Sigmoid colon (tissue), 7 donors: ENCODE measurements around the gene TPX2. TPM values are rescaled to one million over a fixed set of nuclear protein-coding genes. Genes with fewer than 3 reads are reported as not detected.

Experiments
- DNase-seq: peaks from one replicate; pipeline ENCODE4 v3.0.0-alpha.2; 2019
- H3K27ac ChIP-seq, 4 donors: fragments of 200-600 bp; sonication (generic); one replicate each; pipeline ENCODE4 v1.5.1; 2016 to 2019; ENCODE audit warnings: mild to moderate bottlenecking in 1 of 4
- H3K27me3 ChIP-seq, 3 donors: fragments of 200-600 bp; sonication (generic); one replicate each; pipeline ENCODE4 v1.5.1; 2019; ENCODE audit warnings: mild to moderate bottlenecking in 1 of 3
- H3K36me3 ChIP-seq, 4 donors: fragments of 200-600 bp; sonication (generic); one replicate each; pipeline ENCODE4 v1.5.1; 2016 to 2019
- H3K4me1 ChIP-seq, 4 donors: fragments of 200-600 bp; sonication (generic); one replicate each; pipeline ENCODE4 v1.5.1; 2017 to 2019
- H3K4me3 ChIP-seq, 4 donors: fragments of 200-600 bp; sonication (generic); one replicate each; pipeline ENCODE4 v1.5.1; 2017 to 2019; ENCODE audit warnings: mild to moderate bottlenecking in 2 of 4, moderate library complexity in 1 of 4
- H3K9me3 ChIP-seq, 4 donors: fragments of 200-600 bp in 3 of 4; sonication (generic) in 3 of 4; one replicate each; pipeline versions ENCODE4 v1.5.1 to v1.6.1; 2013 to 2019
- CTCF ChIP-seq, 4 experiments: fragments of 450-650 bp in 3 of 4; fragments of 200-600 bp in 1 of 4; IDR thresholded peaks; one replicate each; pipeline ENCODE4 v1.5.1; 2016 to 2019; ENCODE audit warnings: antibody characterized with exemption in 4 of 4, mild to moderate bottlenecking in 3 of 4, moderate library complexity in 2 of 4
- EP300 ChIP-seq, 4 donors: sonication (generic); formaldehyde crosslinking; IDR thresholded peaks; one replicate each; pipeline ENCODE4 v1.6.1; 2017; ENCODE audit warnings: antibody characterized with exemption in 4 of 4
- POLR2A ChIP-seq, 2 donors: fragments of 450-650 bp; IDR thresholded peaks; one replicate each; pipeline ENCODE4 v1.6.1; 2016; ENCODE audit warnings: antibody characterized with exemption in 2 of 2, mild to moderate bottlenecking in 2 of 2, moderate library complexity in 2 of 2
- POLR2AphosphoS5 ChIP-seq, 4 donors: sonication (generic); formaldehyde crosslinking; IDR thresholded peaks; one replicate each; pipeline ENCODE4 v1.6.1; 2017; ENCODE audit warnings: antibody characterized with exemption in 4 of 4
- WGBS, 2 donors: extraction: QIAGEN DNeasy Blood & Tissue Kit; methylation state at CpG; one replicate each; pipeline ENCODE4 v1.1.7; 2013; 5-methylcytosine and 5-hydroxymethylcytosine counted together
- intact Hi-C: fragments of 100-400 bp; cut with DNase I; formaldehyde crosslinking; loops from one replicate; pipeline ENCODE4 v1.15.1; 2023
- polyA plus RNA-seq, 3 donors: library from polyadenylated mRNA; stranded (reverse); fragments of 200-250 nt; gene quantifications; one replicate each; pipeline ENCODE4 v1.2.3, GENCODE V29; 2013
- total RNA-seq, 4 donors: library from RNA; depleted of rRNA; stranded (reverse); fragments of >200 nt; gene quantifications; one replicate each; pipeline ENCODE4 v1.1.0, GENCODE V29; 2016
- donor health status: healthy with polysubstance abuse.
- donor health status: Bipolar disorder and iron deficiency.
- donor health status: healthy.

TPX2 gene
- total and polyA plus RNA-seq, 7 donors = 0.36 to 24.0 (median 2.4) TPM; not detected in 2

- WGBS, 2 donors = 84 to 88% methylated on average over 6 of the region's 6 CpGs
- H3K4me3 ChIP-seq = no peak overlapping the region
- H3K9me3 ChIP-seq = no peaks in the 10 kb centered on the region
- H3K36me3 ChIP-seq = no peaks in the 10 kb centered on the region
- no peaks in the 10 kb centered on the region for H3K27me3 ChIP-seq
- no peak overlapping the region for H3K27ac ChIP-seq
- peaks cover 0 to 18% (median 9%) of the 10 kb centered on the region in 4 donors for H3K4me1 ChIP-seq
- intact Hi-C loops = loop anchor here (5.0 kb wide), 1 partner anchor 272 kb away; no protein-coding TSS in a partner anchor
- DNase-seq = no peak
- TF ChIP-seq EP300 (IDR thresholded peaks at IDR 0.05) (no peak), CTCF (IDR thresholded peaks at IDR 0.05) (no peak), POLR2A (IDR thresholded peaks at IDR 0.05) (no peak), POLR2AphosphoS5 (IDR thresholded peaks at IDR 0.05) (no peak)
These were observed 81.1 kb downstream of the TPX2 start for GRCh38 chr20:31820228-31820627.

- TF ChIP-seq POLR2A (IDR thresholded peaks at IDR 0.05) (no peak), CTCF (IDR thresholded peaks at IDR 0.05) (no peak), POLR2AphosphoS5 (IDR thresholded peaks at IDR 0.05) (no peak), EP300 (IDR thresholded peaks at IDR 0.05) (no peak)
- no peaks in the 10 kb centered on the region for H3K9me3 ChIP-seq
- no peak overlapping the region for H3K4me3 ChIP-seq
- WGBS, 2 donors = 47 to 65% methylated on average over 5 of the region's 5 CpGs
- H3K4me1 ChIP-seq = peaks cover 0 to 13% (median 9%) of the 10 kb centered on the region in 4 donors
- H3K36me3 ChIP-seq = no peaks in the 10 kb centered on the region
- no peak overlapping the region for H3K27ac ChIP-seq
- DNase-seq = peak; percentile 63
- intact Hi-C loops = loop anchor here (5.0 kb wide), 1 partner anchor 271 kb away; no protein-coding TSS in a partner anchor
- no peaks in the 10 kb centered on the region for H3K27me3 ChIP-seq
These were observed 82.3 kb downstream of the TPX2 start for GRCh38 chr20:31821427-31821826.

GRCh38 chr20:31822421-31823330 lies 83.6 kb downstream of the TPX2 start:
- Histone ChIP-seq H3K4me1 (peaks cover 0 to 13% (median 9%) of the 10 kb centered on the region in 4 donors), H3K4me3 (peak overlapping the region in 2 of 4 donors; percentile 23 to 29), H3K9me3 (no peaks in the 10 kb centered on the region), H3K27me3 (no peaks in the 10 kb centered on the region), H3K36me3 (no peaks in the 10 kb centered on the region), H3K27ac (peak overlapping the region in 3 of 4 donors; percentile 21 to 41 (median 23))
- intact Hi-C loops = loop anchor here (1.0 to 5.0 kb wide), 4 partner anchors 24 to 270 kb away; partner anchors contain the start of gene PDRG1
- DNase-seq = peak; percentile 89
- WGBS, 2 donors = 3 to 6% methylated on average over 29 of the region's 29 CpGs
- TF ChIP-seq POLR2A (IDR thresholded peaks at IDR 0.05) (no peak), POLR2AphosphoS5 (IDR thresholded peaks at IDR 0.05) (peak in 1 of 4 donors; percentile 38), CTCF (IDR thresholded peaks at IDR 0.05) (peak; percentile 95 to 98 (median 97))

- no peak for DNase-seq
- 76 to 78% methylated on average over 14 of the region's 14 CpGs for WGBS, 2 donors
- Histone ChIP-seq H3K4me1 (peaks cover 0 to 13% (median 9%) of the 10 kb centered on the region in 4 donors), H3K36me3 (no peaks in the 10 kb centered on the region), H3K9me3 (no peaks in the 10 kb centered on the region), H3K27me3 (no peaks in the 10 kb centered on the region), H3K4me3 (no peak overlapping the region), H3K27ac (no peak overlapping the region)
- intact Hi-C loops = loop anchor here (1.0 to 5.0 kb wide), 3 partner anchors 23 to 269 kb away; partner anchors contain the start of gene PDRG1
- no peak for TF ChIP-seq EP300 (IDR thresholded peaks at IDR 0.05)
- TF ChIP-seq POLR2AphosphoS5 (IDR thresholded peaks at IDR 0.05) = no peak
- TF ChIP-seq CTCF (IDR thresholded peaks at IDR 0.05) = no peak
- no peak for TF ChIP-seq POLR2A (IDR thresholded peaks at IDR 0.05)
These were observed 84.5 kb downstream of the TPX2 start for GRCh38 chr20:31823360-31824124.
